Activated CD4-positive, alpha-beta T cell treated with anti-CD3 and anti-CD28 coated beads, Interleukin-2, amount 10 ng/mL, durations not matched to agents 24 days and 14 days (primary cell): ENCODE measurements around the gene KCNIP1. TPM values are rescaled to one million over a fixed set of nuclear protein-coding genes. Genes with fewer than 3 reads are reported as not detected.

Experiments
- DNase-seq: peaks from one replicate; pipeline ENCODE4 v3.0.0; 2022
- H3K27ac Mint-ChIP-seq: one replicate; pipeline ENCODE4 v1.8.0; 2022; ENCODE audit warnings: mild to moderate bottlenecking, mixed read lengths
- H3K27me3 Mint-ChIP-seq: one replicate; pipeline ENCODE4 v1.8.0; 2022; ENCODE audit warnings: mixed read lengths
- H3K36me3 Mint-ChIP-seq: one replicate; pipeline ENCODE4 v1.8.0; 2022; ENCODE audit warnings: low read depth, mild to moderate bottlenecking, mixed read lengths
- H3K4me1 Mint-ChIP-seq: one replicate; pipeline ENCODE4 v1.8.0; 2021; ENCODE audit warnings: mixed read lengths
- H3K4me3 Mint-ChIP-seq: one replicate; pipeline ENCODE4 v1.8.0; 2022; ENCODE audit warnings: mild to moderate bottlenecking, moderate library complexity, mixed read lengths
- H3K9me3 Mint-ChIP-seq: one replicate; pipeline ENCODE4 v1.8.0; 2021; ENCODE audit warnings: mixed read lengths
- intact Hi-C: fragments of 100-400 bp; cut with micrococcal nuclease; formaldehyde crosslinking; loops from one replicate; pipeline ENCODE4 v1.15.1; 2023
- total RNA-seq: library from RNA; stranded (reverse); gene quantifications from 2 replicates; pipeline ENCODE4 v1.2.3, GENCODE V29; 2022

Gene KCNIP1
- total RNA-seq, 1 donor from 2014 or later: not detected

GRCh38 chr5:170739446-170739845 lies 235.6 kb downstream of the KCNIP1 start:
- Mint-ChIP-seq H3K27ac (no peak overlapping the region), H3K27me3 (peaks cover 15% of the 10 kb centered on the region), H3K36me3 (no peaks in the 10 kb centered on the region), H3K9me3 (no peaks in the 10 kb centered on the region), H3K4me3 (no peak overlapping the region), H3K4me1 (peaks cover 2% of the 10 kb centered on the region)
- intact Hi-C loops: no loop called here
- DNase-seq: no peak

DNA sequence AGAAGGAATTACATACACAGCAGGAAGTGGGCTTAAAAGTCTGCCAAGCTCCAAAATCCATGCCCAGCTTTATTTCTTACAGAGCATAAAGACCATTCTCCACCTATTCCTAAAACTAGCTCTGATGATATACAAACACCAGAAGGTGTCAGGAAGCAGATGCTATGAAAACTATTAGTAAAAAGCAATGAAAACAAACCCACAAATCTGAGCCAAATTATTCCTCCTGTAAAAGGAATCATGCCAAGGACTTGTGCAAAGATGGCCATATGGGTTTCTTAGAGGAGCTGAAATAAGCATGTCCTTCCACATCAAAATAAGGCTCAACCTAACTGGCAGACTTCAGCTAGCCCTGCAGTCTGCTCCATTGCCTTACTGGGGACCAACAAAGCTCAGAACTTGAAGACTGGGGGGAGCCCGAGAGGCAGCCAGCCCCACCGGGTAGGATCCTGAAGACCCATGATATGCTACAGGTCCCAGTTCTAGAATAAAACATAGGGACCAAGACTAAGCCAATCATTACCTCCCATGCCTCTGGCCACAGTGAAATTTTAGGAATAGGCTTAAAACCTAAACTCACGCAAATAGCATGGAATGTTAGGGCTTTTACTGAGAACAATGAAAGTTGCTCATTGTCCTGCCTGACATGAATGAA lies 236.9 kb downstream of the KCNIP1 start:
- H3K4me1 Mint-ChIP-seq: peaks cover 2% of the 10 kb centered on the region
- H3K27ac Mint-ChIP-seq: no peak overlapping the region
- no peak for DNase-seq
- H3K36me3 Mint-ChIP-seq: no peaks in the 10 kb centered on the region
- intact Hi-C loops: loop anchor here (10.0 kb wide), 2 partner anchors 484 to 604 kb away; no protein-coding TSS in a partner anchor
- peaks cover 19% of the 10 kb centered on the region for H3K27me3 Mint-ChIP-seq
- no peak overlapping the region for H3K4me3 Mint-ChIP-seq
- no peaks in the 10 kb centered on the region for H3K9me3 Mint-ChIP-seq

DNA sequence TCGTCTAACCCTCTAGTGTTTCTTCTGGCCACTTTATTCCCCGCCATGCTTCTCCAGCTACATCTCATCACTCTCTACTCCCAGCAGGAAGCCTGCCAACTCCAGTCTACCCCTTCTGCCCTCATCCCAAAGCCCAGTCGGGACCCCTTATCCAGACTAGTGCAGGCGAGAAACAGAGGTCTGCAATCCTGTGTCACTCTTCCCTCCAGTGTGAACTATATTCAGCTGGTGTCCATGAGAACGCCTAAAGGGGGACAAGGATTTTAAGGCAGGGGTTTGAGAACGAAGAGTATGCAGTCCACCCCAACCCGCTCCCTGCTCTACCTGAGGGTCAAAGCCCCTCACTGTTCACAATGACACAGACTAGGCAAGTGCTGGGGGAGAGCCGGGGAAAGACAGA lies 238.0 kb downstream of the KCNIP1 start:
- Mint-ChIP-seq H3K9me3 (no peaks in the 10 kb centered on the region), H3K27ac (no peak overlapping the region), H3K36me3 (no peaks in the 10 kb centered on the region), H3K4me1 (peaks cover 2% of the 10 kb centered on the region), H3K27me3 (peaks cover 17% of the 10 kb centered on the region), H3K4me3 (no peak overlapping the region)
- intact Hi-C loops: loop anchor here (10.0 kb wide), 2 partner anchors 483 to 603 kb away; no protein-coding TSS in a partner anchor
- no peak for DNase-seq

DNA sequence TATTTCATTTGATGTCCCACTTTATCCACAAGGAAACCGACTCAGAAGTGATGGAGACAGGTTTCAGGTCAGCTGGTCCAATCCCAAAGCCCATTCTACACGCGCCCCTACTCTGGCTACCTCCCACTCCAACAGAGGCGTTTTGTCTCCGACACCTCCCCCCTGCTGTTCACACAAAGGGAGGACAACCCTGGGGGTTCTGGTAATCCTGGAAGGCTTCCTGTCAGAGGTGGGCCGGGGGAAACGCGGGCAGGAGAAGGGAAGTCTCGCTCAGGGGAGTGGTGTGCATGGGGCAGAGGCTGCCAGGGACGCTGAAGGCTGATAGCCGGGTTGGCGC lies 240.0 kb downstream of the KCNIP1 start:
- Mint-ChIP-seq H3K36me3 (no peaks in the 10 kb centered on the region), H3K4me3 (no peak overlapping the region), H3K27ac (no peak overlapping the region), H3K9me3 (no peaks in the 10 kb centered on the region), H3K27me3 (peaks cover 17% of the 10 kb centered on the region), H3K4me1 (peaks cover 2% of the 10 kb centered on the region)
- DNase-seq: no peak
- intact Hi-C loops: loop anchor here (10.0 kb wide), 2 partner anchors 481 to 601 kb away; no protein-coding TSS in a partner anchor

DNA sequence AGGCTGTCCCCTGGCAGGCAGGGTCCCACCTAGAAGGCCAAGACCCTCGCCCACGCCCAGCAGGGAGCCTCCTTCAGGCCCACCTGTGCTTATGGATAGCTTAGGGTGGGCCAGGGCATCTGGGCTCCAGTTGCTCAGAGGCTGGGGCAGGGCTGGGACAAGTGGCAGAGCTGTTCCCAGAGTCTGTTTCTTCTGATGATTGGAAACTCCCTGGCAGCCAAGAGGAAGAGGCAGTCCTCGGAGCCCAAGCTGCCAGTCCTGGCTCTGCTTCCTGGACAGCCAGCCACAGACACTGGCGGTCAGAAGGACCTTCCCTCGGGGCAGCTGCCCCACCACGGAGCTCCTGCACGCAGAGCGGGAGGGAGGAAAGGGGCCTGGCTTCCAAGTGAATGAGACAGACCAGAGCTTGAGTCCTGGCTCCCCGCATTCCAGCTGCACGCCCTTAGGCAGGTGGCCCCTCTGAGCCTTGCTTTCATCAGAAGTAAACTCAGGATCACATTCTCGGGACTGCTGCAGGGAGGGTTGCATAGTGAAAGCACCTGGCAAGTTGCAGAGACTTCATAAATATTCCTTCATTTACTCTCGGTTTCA lies 241.8 kb downstream of the KCNIP1 start:
- Mint-ChIP-seq H3K9me3 (no peaks in the 10 kb centered on the region), H3K36me3 (no peaks in the 10 kb centered on the region), H3K27ac (no peak overlapping the region), H3K27me3 (peaks cover 17% of the 10 kb centered on the region), H3K4me3 (no peak overlapping the region), H3K4me1 (peaks cover 2% of the 10 kb centered on the region)
- no peak for DNase-seq
- intact Hi-C loops: loop anchor here (10.0 kb wide), 2 partner anchors 479 to 599 kb away; no protein-coding TSS in a partner anchor

DNA sequence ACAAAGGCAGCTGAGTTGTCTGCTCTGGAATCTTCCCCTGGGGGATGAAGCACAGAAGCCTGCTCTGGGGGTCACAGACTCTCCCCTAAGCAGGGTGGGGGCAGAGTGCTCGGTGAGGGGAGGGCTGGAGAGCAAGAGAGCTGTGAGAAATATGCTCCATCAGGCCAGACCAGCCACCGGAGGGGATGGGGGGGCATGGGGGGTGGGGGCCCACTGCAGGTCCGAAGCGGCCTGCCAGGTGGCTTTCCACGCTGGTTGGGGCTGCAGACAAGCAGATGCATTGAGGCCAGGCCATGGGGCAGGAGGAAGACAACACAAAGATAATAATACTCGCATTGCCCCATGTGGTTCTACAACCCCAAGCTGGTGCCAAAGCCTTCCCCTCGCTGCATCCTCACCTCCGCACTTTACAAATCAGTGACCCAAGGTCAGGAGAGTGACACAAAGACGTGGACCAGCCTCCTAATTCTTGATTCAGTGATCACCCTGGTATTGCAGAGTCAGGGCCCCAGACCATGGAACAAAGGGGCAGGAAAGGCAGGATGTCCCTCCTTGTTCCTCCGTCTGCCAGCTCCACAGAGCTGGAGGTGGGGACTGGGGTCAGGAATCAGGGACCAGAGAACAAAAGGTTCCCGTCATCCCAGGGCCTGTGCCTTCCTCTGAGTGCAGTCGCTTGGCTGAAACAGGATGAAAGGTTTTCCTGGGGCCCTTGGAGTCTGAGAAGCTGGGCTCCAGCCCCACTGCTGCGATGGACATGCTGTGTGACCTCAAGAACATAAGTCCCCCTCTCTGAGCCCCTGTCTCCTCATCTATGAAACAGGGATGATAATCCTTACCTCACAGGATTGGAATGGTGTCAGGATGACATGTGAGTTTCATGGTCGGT lies 242.5 kb downstream of the KCNIP1 start:
- H3K4me1 Mint-ChIP-seq: peaks cover 2% of the 10 kb centered on the region
- no peaks in the 10 kb centered on the region for H3K9me3 Mint-ChIP-seq
- no peak for DNase-seq
- H3K27ac Mint-ChIP-seq: no peak overlapping the region
- no peaks in the 10 kb centered on the region for H3K36me3 Mint-ChIP-seq
- intact Hi-C loops: loop anchor here (10.0 kb wide), 2 partner anchors 478 to 598 kb away; no protein-coding TSS in a partner anchor
- peaks cover 17% of the 10 kb centered on the region for H3K27me3 Mint-ChIP-seq
- no peak overlapping the region for H3K4me3 Mint-ChIP-seq

- intact Hi-C loops: loop anchor here (10.0 kb wide), 2 partner anchors 478 to 598 kb away; no protein-coding TSS in a partner anchor
- no peak overlapping the region for H3K4me3 Mint-ChIP-seq
- H3K36me3 Mint-ChIP-seq: no peaks in the 10 kb centered on the region
- no peak for DNase-seq
- peaks cover 2% of the 10 kb centered on the region for H3K4me1 Mint-ChIP-seq
- H3K9me3 Mint-ChIP-seq: no peaks in the 10 kb centered on the region
- H3K27me3 Mint-ChIP-seq: peaks cover 14% of the 10 kb centered on the region
- no peak overlapping the region for H3K27ac Mint-ChIP-seq
Observed at GRCh38 chr5:170746961-170747340, 243.1 kb downstream of the KCNIP1 start.

- no peaks in the 10 kb centered on the region for H3K9me3 Mint-ChIP-seq
- DNase-seq: no peak
- peaks cover 13% of the 10 kb centered on the region for H3K27me3 Mint-ChIP-seq
- no peaks in the 10 kb centered on the region for H3K36me3 Mint-ChIP-seq
- H3K4me3 Mint-ChIP-seq: no peak overlapping the region
- intact Hi-C loops: loop anchor here (10.0 kb wide), 2 partner anchors 477 to 597 kb away; no protein-coding TSS in a partner anchor
- peaks cover 2% of the 10 kb centered on the region for H3K4me1 Mint-ChIP-seq
- no peak overlapping the region for H3K27ac Mint-ChIP-seq
Observed at GRCh38 chr5:170747357-170747756, 243.5 kb downstream of the KCNIP1 start.

DNA sequence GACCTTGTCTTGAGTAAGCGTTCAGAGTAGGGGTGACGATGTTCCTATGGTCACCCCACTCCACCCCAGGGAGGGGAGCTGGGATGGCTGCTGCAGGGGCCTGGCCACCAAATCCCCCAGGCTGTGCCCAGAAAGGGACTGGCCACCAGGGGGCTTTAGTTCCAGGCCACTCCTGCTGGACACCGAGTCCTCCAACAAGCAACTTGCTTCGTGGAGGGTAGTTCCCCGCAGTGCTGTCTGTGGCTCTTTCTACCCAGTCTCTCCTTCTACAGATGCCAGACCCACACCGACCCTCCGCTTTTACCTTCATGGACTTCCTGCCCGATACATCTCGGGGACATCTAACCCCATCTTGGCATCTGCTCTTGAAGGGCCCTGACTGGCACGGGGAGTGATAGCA lies 244.0 kb downstream of the KCNIP1 start:
- Mint-ChIP-seq H3K36me3 (no peaks in the 10 kb centered on the region), H3K27me3 (peaks cover 13% of the 10 kb centered on the region), H3K27ac (no peak overlapping the region), H3K4me3 (no peak overlapping the region), H3K4me1 (peaks cover 2% of the 10 kb centered on the region), H3K9me3 (no peaks in the 10 kb centered on the region)
- DNase-seq: no peak
- intact Hi-C loops: loop anchor here (10.0 kb wide), 2 partner anchors 477 to 597 kb away; no protein-coding TSS in a partner anchor

- peaks cover 2% of the 10 kb centered on the region for H3K4me1 Mint-ChIP-seq
Observed at GRCh38 chr5:170748951-170749471, 245.2 kb downstream of the KCNIP1 start.

DNA sequence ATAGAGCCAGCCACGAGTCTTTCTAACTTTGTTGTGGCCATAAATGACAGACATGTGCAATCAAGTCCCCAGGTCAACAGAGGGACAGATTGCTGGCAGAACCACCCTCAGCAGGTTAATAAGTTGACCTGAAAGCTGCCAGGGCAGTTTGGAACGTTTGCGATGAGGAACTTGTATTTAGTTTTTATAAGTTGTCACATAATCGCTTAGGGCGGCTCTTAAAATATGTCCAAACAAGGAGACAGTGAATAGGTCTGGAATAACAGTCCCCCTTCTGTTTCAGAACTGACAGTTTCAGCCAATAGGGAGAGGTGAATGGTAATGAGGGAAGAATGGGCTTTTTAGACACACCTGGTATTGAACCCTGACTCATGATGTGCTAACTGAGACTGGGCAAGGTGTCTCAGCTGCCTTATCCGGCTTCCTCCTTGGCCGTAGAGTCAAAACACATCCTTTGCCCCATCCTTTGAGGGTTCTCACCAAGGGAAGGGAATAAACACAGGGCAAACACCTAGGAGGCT lies 246.2 kb downstream of the KCNIP1 start:
- Mint-ChIP-seq H3K36me3 (no peaks in the 10 kb centered on the region), H3K27ac (no peak overlapping the region), H3K9me3 (no peaks in the 10 kb centered on the region), H3K4me3 (no peak overlapping the region), H3K4me1 (no peaks in the 10 kb centered on the region), H3K27me3 (peaks cover 2% of the 10 kb centered on the region)
- intact Hi-C loops: loop anchor here (10.0 kb wide), 2 partner anchors 475 to 595 kb away; no protein-coding TSS in a partner anchor
- DNase-seq: no peak

More at GRCh38 chr5:170748951-170749471, 245.2 kb downstream of the KCNIP1 start:
- Mint-ChIP-seq H3K4me3 (no peak overlapping the region), H3K27ac (no peak overlapping the region), H3K36me3 (no peaks in the 10 kb centered on the region), H3K9me3 (no peaks in the 10 kb centered on the region), H3K27me3 (peaks cover 7% of the 10 kb centered on the region)
- intact Hi-C loops: loop anchor here (10.0 kb wide), 2 partner anchors 476 to 596 kb away; no protein-coding TSS in a partner anchor
- DNase-seq: no peak

- DNase-seq: no peak
- Mint-ChIP-seq H3K4me3 (no peak overlapping the region), H3K4me1 (no peaks in the 10 kb centered on the region), H3K9me3 (no peaks in the 10 kb centered on the region), H3K27me3 (no peaks in the 10 kb centered on the region), H3K27ac (no peak overlapping the region), H3K36me3 (no peaks in the 10 kb centered on the region)
- intact Hi-C loops: no loop called here
Observed at GRCh38 chr5:170750791-170751190, 247.0 kb downstream of the KCNIP1 start.

- no peak overlapping the region for H3K27ac Mint-ChIP-seq
- H3K4me1 Mint-ChIP-seq: no peaks in the 10 kb centered on the region
- H3K9me3 Mint-ChIP-seq: no peaks in the 10 kb centered on the region
- H3K36me3 Mint-ChIP-seq: no peaks in the 10 kb centered on the region
- H3K4me3 Mint-ChIP-seq: no peak overlapping the region
- no peak for DNase-seq
- peaks cover 1% of the 10 kb centered on the region for H3K27me3 Mint-ChIP-seq
- intact Hi-C loops: no loop called here
Observed at GRCh38 chr5:170751631-170752030, 247.8 kb downstream of the KCNIP1 start.
